T-helper 17 cell (primary cell): ENCODE results near the gene SPATA2. TPM values are rescaled to one million over a fixed set of nuclear protein-coding genes. Genes with fewer than 3 reads are reported as not detected.
"Not testable (repeated sequence)": the region's sequence is repeated elsewhere in the genome, so short reads cannot be mapped to it uniquely, and the experiment has no call there.

ENCODE experiments used
- ATAC-seq: fragments of 150-1000 bp; cut with Tn5 transposase; 2 replicates; pipeline ENCODE4 v1.10.0; 2021; ENCODE audit warnings: mild to moderate bottlenecking, moderate library complexity
- DNase-seq, 3 donors: peaks; one replicate each; pipeline versions ENCODE4 v3.0.0 to v3.0.0-alpha.2; 2020 to 2021
- H3K9me3 ChIP-seq: one replicate; pipeline ENCODE4 v1.7.0; 2013; ENCODE audit warnings: low read length, mild to moderate bottlenecking; ENCODE audit not compliant: control insufficient read depth, poor library complexity, severe bottlenecking
- H3K27ac Mint-ChIP-seq: one replicate; pipeline ENCODE4 v1.8.0; 2022; ENCODE audit warnings: mild to moderate bottlenecking, moderate library complexity, mixed read lengths
- H3K27me3 Mint-ChIP-seq: one replicate; pipeline ENCODE4 v1.8.0; 2022; ENCODE audit warnings: mixed read lengths
- H3K36me3 Mint-ChIP-seq: one replicate; pipeline ENCODE4 v1.8.0; 2022; ENCODE audit warnings: low read depth, mixed read lengths
- H3K4me1 Mint-ChIP-seq: one replicate; pipeline ENCODE4 v1.8.0; 2022; ENCODE audit warnings: mild to moderate bottlenecking, mixed read lengths
- H3K4me3 Mint-ChIP-seq: one replicate; pipeline ENCODE4 v1.8.0; 2022; ENCODE audit warnings: mild to moderate bottlenecking, moderate library complexity, mixed read lengths
- total RNA-seq, 4 donors: library from RNA in 2 of 4; stranded (reverse) in 2 of 4; gene quantifications; one replicate each; pipeline ENCODE4 v1.2.3 and lab custom pipeline; 2022 to 2026

Gene SPATA2, protein sequence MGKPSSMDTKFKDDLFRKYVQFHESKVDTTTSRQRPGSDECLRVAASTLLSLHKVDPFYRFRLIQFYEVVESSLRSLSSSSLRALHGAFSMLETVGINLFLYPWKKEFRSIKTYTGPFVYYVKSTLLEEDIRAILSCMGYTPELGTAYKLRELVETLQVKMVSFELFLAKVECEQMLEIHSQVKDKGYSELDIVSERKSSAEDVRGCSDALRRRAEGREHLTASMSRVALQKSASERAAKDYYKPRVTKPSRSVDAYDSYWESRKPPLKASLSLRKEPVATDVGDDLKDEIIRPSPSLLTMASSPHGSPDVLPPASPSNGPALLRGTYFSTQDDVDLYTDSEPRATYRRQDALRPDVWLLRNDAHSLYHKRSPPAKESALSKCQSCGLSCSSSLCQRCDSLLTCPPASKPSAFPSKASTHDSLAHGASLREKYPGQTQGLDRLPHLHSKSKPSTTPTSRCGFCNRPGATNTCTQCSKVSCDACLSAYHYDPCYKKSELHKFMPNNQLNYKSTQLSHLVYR
- total RNA-seq (10 to 100 TPM; 23.5 to 24.9 TPM), total RNA-seq (lab: John Stamatoyannopoulos, UW) (7.9 to 24.8 reads per million in 2 donors)

DNA sequence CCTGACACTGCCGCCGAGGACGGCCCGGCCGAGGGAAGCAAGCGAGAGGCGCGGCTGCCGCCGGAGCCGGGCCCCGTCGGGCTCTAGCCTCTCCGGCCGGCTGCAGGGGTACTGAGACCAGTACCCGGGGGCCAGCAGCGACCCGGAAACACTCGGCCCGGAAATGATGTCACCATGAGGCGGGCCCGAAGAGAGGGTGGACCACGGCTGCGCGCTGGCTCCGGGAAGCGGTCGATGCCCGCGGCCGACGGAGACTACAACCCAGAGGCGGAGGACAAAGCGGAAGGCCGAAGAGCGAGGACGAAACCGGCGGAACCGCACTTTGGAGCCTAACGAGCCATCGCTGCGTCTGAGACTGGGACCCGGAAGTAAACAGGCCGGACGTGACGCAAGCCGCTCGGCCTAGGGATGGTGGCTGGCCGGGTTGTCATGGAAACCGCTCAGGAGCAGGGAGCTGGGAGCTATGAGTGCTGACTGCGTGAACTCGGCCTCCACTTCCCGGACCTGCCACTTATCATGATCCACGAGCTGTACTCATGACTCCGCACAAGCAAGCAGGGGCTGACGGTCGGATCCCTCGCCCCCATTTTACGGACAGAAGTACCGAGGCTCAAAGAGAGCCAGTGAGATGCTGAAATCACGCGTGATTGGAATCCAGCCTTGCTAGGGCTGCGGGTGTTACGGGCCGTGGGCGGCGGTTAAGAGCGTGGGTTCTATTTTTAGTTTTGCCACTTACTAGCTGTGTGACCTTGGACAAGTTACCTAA is at the start of gene SPATA2:
SPATA2 (minus strand) TSS at position 150 of the 766 bp plus-strand sequence. CDS start 7,039 bp downstream, outside the sequence.
- Mint-ChIP-seq H3K27me3 (no peaks in the 10 kb centered on the region), H3K4me3 (peak within 1 kb of the TSS; percentile 97), H3K36me3 (no peaks in the 10 kb centered on the region), H3K4me1 (peaks cover 24% of the 10 kb centered on the region), H3K27ac (peak within 1 kb of the TSS; percentile 99)
- no peaks in the 10 kb centered on the region for H3K9me3 ChIP-seq
- ATAC-seq (peak; percentile 82), DNase-seq (peak; percentile 85 to 88 (median 85))

- no peak for DNase-seq
Observed at GRCh38 chr20:49961413-49961812, 46.1 kb upstream of the SPATA2 start.

DNA sequence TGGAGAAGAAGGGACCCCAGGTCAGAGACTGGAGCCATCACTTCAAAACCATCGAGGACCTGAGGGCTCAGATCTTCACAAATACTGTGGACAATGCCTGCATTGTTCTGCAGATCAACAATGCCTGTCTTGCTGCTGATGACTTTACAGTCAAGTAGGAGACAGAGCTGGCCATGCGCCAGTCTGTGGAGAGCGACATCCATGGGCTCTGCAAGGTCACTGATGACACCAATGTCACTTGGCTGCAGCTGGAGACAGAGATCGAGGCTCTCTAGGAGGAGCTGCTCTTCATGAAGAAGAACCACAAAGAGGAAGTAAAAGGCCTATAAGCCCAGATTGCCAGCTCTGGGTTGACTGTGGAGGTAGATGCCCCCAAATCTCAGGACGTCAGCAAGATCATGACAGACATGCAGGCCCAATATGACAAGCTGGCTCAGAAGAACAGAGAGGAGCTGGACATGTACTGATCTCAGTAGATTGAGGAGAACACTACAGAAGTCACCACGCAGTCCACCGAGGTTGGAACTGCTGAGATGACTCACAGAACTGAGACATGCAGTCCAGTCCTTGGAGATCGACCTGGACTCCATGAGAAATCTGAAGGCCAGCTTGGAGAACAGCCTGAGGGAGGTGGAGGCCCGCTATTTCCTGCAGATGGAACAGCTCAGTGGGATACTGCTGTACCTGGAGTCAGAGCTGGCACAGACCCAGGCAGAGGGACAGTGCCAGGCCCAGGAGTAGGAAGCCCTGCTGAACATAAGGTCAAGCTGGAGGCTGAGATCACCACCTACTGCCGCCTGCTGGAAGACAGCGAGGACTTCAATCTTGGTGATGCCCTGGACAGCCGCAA is 42.0 kb upstream of the SPATA2 start:
- H3K36me3 Mint-ChIP-seq: peaks cover 11% of the 10 kb centered on the region
- H3K27ac Mint-ChIP-seq, ATAC-seq, H3K4me1 Mint-ChIP-seq, H3K9me3 ChIP-seq, DNase-seq, H3K27me3 Mint-ChIP-seq, H3K4me3 Mint-ChIP-seq: not testable (repeated sequence)

More at GRCh38 chr20:49961413-49961812, 46.1 kb upstream of the SPATA2 start:
- Mint-ChIP-seq H3K4me3 (no peak overlapping the region), H3K27me3 (no peaks in the 10 kb centered on the region), H3K4me1 (no peaks in the 10 kb centered on the region), H3K27ac (no peak overlapping the region), H3K36me3 (no peaks in the 10 kb centered on the region)
- no peaks in the 10 kb centered on the region for H3K9me3 ChIP-seq
- no peak for ATAC-seq

DNA sequence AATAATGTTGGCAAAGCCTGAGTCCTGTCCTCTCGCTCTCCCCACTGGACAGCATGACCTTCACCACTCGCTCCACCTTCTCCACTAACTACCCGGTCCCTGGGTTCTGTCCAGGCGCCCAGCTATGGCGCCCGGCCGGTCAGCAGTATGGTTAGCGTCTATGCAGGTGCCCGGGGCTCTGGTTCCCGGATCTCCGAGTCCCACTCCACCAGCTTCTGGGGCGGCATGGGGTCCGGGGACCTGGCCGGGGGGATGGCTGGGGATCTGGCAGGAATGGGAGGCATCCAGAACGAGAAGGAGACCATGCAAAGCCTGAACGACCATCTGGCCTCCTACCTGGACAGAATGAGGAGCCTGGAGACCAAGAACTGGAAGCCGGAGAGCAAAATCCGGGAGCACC is 41.4 kb upstream of the SPATA2 start:
- DNase-seq (no peak), ATAC-seq (no peak)
- no peak overlapping the region for H3K27ac Mint-ChIP-seq
- no peak overlapping the region for H3K4me3 Mint-ChIP-seq
- H3K27me3 Mint-ChIP-seq: no peaks in the 10 kb centered on the region
- no peaks in the 10 kb centered on the region for H3K9me3 ChIP-seq
- H3K4me1 Mint-ChIP-seq: no peaks in the 10 kb centered on the region
- peaks cover 11% of the 10 kb centered on the region for H3K36me3 Mint-ChIP-seq

DNA sequence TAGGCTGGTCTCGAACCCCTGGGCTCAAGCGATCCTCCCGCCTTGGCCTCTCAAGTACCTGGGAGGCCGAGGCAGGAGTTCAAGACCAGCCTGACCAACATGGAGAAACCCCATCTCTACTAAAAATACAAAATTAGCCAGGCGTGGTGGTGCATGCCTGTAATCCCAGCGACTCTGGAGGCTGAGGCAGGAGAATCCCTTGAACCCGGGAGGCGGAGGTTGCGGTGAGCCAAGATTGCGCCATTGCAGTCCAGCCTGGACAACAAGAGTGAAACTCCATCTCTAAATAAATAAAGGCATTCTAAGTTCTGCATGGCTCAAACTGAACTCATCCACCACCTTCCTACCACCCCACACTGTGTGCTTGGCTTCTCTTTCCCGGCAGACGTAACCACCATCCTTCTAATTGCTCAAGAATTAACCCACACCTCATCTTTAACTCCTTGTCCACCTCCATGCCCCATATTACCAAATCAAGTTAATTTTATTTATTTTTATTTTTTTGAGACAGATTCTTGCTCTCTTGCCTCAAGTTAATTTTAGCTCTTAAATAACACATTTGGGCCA is 40.6 kb upstream of the SPATA2 start:
- H3K9me3 ChIP-seq, H3K4me1 Mint-ChIP-seq, H3K27ac Mint-ChIP-seq, ATAC-seq, DNase-seq, H3K27me3 Mint-ChIP-seq, H3K4me3 Mint-ChIP-seq: not testable (repeated sequence)
- H3K36me3 Mint-ChIP-seq: peaks cover 11% of the 10 kb centered on the region

- Mint-ChIP-seq H3K27ac (no peak overlapping the region), H3K4me3 (no peak overlapping the region), H3K4me1 (no peaks in the 10 kb centered on the region), H3K27me3 (no peaks in the 10 kb centered on the region), H3K36me3 (peaks cover 11% of the 10 kb centered on the region)
- no peak for ATAC-seq
- H3K9me3 ChIP-seq: no peaks in the 10 kb centered on the region
- no peak for DNase-seq
Observed at GRCh38 chr20:49955167-49955566, 39.8 kb upstream of the SPATA2 start.

DNA sequence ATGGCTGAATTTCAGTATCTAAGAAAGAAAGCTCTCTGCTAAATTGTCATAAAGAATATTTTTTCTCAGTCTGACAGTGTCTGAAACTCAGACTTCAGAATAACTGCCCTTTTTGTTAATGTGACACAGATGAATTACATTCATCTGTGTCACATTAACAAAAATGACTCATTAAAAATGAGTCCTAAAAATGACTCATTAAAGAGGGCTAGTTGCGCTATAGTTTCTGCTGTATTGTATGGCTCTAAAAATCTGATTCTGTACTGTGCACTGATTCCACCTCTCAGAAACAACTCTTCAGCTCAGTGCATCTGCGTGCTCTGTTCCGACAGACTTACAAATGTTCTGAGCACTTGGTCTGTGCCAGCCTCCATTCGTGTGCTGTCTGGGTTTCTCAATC is 35.8 kb upstream of the SPATA2 start:
- no peaks in the 10 kb centered on the region for H3K27me3 Mint-ChIP-seq
- no peak for ATAC-seq
- no peaks in the 10 kb centered on the region for H3K9me3 ChIP-seq
- no peak overlapping the region for H3K27ac Mint-ChIP-seq
- peaks cover 19% of the 10 kb centered on the region for H3K36me3 Mint-ChIP-seq
- DNase-seq: no peak
- H3K4me3 Mint-ChIP-seq: no peak overlapping the region
- peaks cover 4% of the 10 kb centered on the region for H3K4me1 Mint-ChIP-seq

DNA sequence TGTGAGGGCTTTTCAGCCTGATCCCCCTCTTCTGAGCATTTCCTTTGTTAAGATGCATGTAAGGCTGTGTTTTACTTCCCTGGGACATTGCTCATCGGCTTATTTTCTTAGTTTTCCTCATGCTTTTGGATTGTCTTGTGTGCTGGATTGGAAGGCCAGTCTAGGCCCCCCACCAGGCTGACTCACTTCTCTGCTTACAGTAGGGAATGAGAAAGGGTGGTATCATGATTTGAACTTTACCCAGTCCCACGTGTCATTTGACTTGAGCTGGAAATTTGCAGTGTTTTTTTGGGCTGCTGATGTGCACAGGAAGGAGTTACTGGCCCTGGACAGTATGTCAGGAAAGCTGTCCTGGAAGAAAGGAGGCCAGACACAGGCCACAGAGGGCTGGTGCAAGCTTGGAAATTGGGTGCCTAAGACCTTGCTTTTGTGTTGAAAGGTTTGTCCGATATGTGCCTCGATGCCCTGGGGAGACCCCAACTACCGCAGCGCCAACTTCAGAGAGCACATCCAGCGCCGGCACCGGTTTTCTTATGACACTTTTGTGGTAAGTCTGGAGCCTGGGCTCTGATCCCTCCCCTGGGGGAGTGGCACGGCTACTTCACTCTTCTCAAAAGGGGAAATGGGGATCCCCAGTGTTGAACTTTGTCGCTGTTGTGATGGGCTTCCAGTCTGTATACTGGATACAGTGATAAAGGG is 33.6 kb upstream of the SPATA2 start:
- no peak for DNase-seq
- no peak for ATAC-seq
- H3K27ac Mint-ChIP-seq: peak overlapping the region; percentile 49
- peaks cover 11% of the 10 kb centered on the region for H3K36me3 Mint-ChIP-seq
- H3K27me3 Mint-ChIP-seq: no peaks in the 10 kb centered on the region
- H3K4me3 Mint-ChIP-seq: no peak overlapping the region
- no peaks in the 10 kb centered on the region for H3K9me3 ChIP-seq
- H3K4me1 Mint-ChIP-seq: peaks cover 11% of the 10 kb centered on the region

DNA sequence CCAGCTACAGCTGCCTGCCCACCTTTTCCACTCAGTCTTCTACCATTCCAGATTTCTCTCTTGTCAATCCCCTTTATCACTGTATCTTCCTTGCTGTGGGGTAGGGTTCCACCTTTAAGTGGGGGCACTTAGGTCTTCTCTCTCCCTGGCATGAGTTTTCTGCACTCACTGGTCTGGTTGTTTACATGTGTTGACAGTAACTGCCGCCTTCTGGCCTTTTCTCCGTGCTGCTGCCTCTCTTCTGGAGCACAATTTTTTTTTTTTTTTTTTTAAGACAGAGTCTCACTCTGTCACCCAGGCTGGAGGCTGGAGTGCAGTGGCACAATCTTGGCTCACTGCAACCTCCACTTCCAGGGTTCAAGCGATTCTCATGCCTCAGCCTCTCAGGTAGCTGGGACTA is 32.8 kb upstream of the SPATA2 start:
- no peak for ATAC-seq
- peaks cover 11% of the 10 kb centered on the region for H3K36me3 Mint-ChIP-seq
- peak overlapping the region; percentile 49 for H3K27ac Mint-ChIP-seq
- H3K27me3 Mint-ChIP-seq: no peaks in the 10 kb centered on the region
- H3K4me1 Mint-ChIP-seq: peaks cover 11% of the 10 kb centered on the region
- no peak for DNase-seq
- H3K4me3 Mint-ChIP-seq: peak overlapping the region; percentile 49
- no peaks in the 10 kb centered on the region for H3K9me3 ChIP-seq

- H3K27me3 Mint-ChIP-seq: no peaks in the 10 kb centered on the region
- H3K4me1 Mint-ChIP-seq: peaks cover 22% of the 10 kb centered on the region
- H3K4me3 Mint-ChIP-seq: no peak overlapping the region
- no peaks in the 10 kb centered on the region for H3K9me3 ChIP-seq
- DNase-seq (no peak), ATAC-seq (no peak)
- no peak overlapping the region for H3K27ac Mint-ChIP-seq
- peaks cover 10% of the 10 kb centered on the region for H3K36me3 Mint-ChIP-seq
Observed at GRCh38 chr20:49945701-49946477, 30.6 kb upstream of the SPATA2 start.

DNA sequence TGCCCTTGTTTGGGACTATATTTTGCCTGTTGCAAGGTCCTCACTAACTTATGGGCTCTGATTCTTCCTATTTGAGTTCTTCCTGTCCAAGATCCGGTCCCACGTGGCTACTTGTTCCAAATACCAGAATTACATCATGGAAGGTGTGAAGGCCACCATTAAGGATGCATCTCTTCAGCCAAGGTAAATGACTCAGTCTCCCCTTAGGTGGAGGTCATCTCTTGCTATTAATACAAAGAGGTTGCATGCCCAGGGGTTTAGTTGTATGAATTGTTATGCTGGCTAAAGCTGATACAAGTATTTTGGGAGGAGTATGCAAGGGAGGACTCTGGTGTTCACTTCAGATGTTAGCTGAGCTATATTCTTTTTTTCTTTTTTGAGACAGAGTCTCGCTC is 30.0 kb upstream of the SPATA2 start:
- DNase-seq: no peak
- no peaks in the 10 kb centered on the region for H3K9me3 ChIP-seq
- peaks cover 23% of the 10 kb centered on the region for H3K4me1 Mint-ChIP-seq
- no peak overlapping the region for H3K27ac Mint-ChIP-seq
- ATAC-seq: no peak
- no peaks in the 10 kb centered on the region for H3K27me3 Mint-ChIP-seq
- H3K36me3 Mint-ChIP-seq: peaks cover 10% of the 10 kb centered on the region
- no peak overlapping the region for H3K4me3 Mint-ChIP-seq
